GM12891 (cell line): Measurements from ENCODE around the gene TUBG2.

Experiments
- POLR2A ChIP-seq: IDR thresholded peaks from 2 replicates; pipeline ENCODE4 v1.6.1; 2011; ENCODE audit warnings: low read depth, low read length, control low read depth
- POLR2AphosphoS5 ChIP-seq: IDR thresholded peaks from 2 replicates; pipeline ENCODE4 v1.6.1; 2011; ENCODE audit warnings: low read depth, low read length, control low read depth
- SPI1 ChIP-seq: IDR thresholded peaks from 2 replicates; pipeline ENCODE4 v1.6.1; 2011; ENCODE audit warnings: low read depth, low read length, control low read depth
- TAF1 ChIP-seq: IDR thresholded peaks from 2 replicates; pipeline ENCODE4 v1.6.1; 2011; ENCODE audit warnings: low read depth, low read length, control low read depth

- no peak for TF ChIP-seq POLR2A
- TF ChIP-seq POLR2AphosphoS5: no peak
- no peak for TF ChIP-seq TAF1
- no peak for TF ChIP-seq SPI1
These were observed 41.1 kb upstream of the TUBG2 start for GRCh38 chr17:42617956-42618431.
